HG03066 (cell line): ENCODE measurements around the gene SH3D19.

Experiments used
- ATAC-seq: cut with Tn5 transposase; IDR thresholded peaks from one replicate; pipeline ENCODE4 v1.9.1; 2021; ENCODE audit warnings: low read depth; ENCODE audit not compliant: unreplicated experiment

The SH3D19 gene

DNA sequence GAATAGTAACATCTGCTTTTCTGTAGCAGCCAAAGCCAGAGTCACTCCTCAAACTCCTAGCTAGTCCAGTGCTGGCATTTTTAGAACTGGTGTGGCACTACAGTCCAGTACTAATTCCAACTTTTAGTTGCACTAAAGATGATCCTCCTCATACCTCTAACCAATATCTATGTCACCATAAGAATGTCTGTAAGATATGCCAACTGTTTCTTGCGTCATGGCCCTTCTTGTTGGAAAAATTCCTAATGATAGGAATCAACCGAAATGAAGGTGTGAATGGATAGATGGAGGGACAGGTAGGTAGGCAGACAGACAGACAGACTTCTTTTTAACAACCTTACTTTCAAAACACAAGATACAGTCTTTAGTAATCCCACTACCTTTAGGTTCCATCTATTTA lies 123.0 kb downstream of the SH3D19 start:
- no peak for ATAC-seq

DNA sequence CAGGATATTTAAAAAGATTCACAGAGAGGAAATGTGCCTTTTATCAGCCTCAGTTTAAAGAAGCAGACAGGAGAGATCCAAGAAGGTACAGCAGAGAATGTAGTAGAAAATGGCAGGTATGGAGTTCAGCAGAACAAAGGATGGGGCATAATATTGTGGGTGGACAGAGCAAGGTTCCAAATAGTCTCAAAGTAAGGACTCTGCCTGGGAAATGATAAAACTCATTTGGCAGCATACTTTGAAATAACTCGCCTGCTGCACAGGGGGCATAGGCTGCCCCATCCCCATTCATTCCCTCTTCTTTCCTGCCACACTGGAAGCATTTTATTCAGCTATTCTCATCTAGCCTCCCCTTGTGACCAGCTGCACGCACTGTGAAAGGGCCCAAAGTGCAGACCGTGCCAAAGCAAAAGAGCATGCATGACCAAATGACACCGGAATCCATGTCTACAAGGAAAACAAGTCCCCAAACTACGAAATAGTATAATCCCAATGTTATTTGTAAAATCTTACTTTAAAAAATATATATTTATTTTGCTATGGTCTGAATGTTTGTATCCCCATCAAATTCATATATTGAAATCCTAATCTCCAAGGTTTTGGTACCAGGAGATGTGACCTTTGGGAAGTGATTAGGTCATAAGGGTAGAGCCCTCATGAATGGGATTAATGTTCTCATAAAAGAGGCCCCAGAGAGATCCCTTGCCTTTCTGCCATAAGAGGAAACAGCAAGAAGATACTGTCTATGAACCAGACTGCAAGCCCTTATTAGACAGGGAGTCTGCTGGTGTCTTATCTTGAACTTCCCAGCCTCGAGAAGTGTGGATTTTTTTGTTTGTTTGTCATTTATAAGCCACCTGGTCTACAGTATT lies 125.8 kb downstream of the SH3D19 start:
- no peak for ATAC-seq

GRCh38 chr4:151198748-151199147 lies 126.7 kb downstream of the SH3D19 start:
- ATAC-seq, result no peak

- ATAC-seq, result no peak
These were observed 128.2 kb downstream of the SH3D19 start for GRCh38 chr4:151197247-151197646.

- ATAC-seq, result no peak
These were observed 129.6 kb downstream of the SH3D19 start for GRCh38 chr4:151195801-151196200.

- ATAC-seq, result no peak
These were observed 132.0 kb downstream of the SH3D19 start for GRCh38 chr4:151193414-151193813.

GRCh38 chr4:151192556-151193235 lies 132.7 kb downstream of the SH3D19 start:
- no peak for ATAC-seq

- ATAC-seq, result no peak
These were observed 140.6 kb downstream of the SH3D19 start for GRCh38 chr4:151184523-151185458.

GRCh38 chr4:151182455-151182996 lies 142.9 kb downstream of the SH3D19 start:
- no peak for ATAC-seq

DNA sequence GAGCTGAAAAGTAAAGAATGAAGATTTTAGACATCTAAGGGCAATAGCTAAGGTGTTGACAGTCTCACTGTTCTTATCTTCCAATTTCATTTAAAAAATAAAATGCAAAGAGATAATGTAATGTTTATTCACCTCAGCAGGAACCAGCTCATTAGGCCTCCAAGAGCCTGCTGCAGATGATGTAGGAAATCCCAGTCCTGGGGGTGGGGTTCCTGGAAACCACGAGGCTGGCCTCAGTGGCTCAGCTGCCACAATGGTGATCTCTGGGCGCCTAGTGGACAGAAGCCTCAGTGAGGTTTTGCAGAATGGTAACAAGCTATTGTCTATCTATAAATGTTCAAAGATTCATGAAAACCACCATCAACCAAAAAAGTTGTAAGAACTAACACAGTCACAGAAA lies 148.7 kb downstream of the SH3D19 start:
- ATAC-seq, result no peak

- ATAC-seq, result no peak
These were observed 149.4 kb downstream of the SH3D19 start for GRCh38 chr4:151175754-151176631.

DNA sequence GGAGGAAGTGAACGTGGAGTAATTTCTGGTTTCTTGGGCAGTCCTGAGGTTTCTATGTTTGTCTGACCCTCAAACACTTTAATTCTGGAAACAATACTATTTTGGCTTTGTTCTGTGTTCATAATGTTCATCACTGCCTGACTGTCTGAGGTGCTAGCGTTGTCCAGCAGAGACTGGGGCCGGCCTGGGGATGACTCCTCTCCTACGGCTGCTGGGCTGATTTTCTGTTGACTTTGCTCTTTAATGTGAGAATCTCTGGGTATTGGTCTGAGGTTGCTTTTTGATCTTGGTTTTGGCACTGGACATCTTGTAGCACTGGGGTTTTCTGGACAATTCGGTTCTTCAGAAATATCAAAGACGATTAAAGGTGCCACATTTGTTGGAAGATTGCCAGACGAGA lies 150.2 kb downstream of the SH3D19 start:
- no peak for ATAC-seq

DNA sequence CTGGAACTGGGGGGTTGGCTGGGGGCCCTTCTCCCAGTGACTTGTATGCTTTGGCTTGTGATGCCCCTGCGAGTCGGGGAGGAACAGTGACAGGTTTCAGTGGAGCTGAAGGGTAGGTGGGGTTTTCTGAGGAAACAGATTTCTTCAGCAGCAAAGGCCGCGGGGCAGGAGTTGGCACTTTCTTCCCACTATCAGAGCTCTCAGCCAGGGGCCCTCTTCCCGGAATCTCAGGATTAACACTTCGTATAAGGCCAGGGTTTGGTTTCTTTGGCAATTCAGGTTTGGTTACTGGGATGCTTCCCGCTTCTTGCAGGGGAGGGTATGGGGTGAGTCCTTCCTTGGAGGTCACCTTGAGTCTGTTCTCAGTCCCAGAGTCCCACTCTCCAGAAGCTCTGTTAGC lies 150.6 kb downstream of the SH3D19 start:
- ATAC-seq, result no peak

GRCh38 chr4:151173871-151174270 lies 151.5 kb downstream of the SH3D19 start:
- no peak for ATAC-seq

GRCh38 chr4:151169900-151170299 lies 155.5 kb downstream of the SH3D19 start:
- ATAC-seq, result no peak

- ATAC-seq, result no peak
These were observed 156.2 kb downstream of the SH3D19 start for GRCh38 chr4:151169223-151169622.

DNA sequence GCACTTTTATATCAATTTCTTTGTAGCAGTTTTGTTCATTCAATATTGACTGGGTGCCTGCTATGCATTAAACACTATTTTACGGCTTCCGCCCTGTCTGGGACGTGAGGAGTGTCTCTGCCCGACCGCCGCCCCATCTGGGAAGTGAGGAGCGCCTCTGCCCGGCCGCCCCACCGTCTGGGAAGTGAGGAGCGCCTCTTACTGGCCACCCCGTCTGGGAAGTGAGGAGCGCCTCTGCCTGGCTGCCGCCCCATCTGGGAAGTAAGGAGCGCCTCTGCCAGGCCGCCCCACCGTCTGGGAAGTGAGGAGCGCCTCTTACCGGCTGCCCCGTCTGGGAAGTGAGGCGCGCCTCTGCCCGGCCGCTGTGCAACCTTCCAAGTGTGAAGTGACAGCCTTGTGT lies 157.8 kb downstream of the SH3D19 start:
- ATAC-seq, result no peak

DNA sequence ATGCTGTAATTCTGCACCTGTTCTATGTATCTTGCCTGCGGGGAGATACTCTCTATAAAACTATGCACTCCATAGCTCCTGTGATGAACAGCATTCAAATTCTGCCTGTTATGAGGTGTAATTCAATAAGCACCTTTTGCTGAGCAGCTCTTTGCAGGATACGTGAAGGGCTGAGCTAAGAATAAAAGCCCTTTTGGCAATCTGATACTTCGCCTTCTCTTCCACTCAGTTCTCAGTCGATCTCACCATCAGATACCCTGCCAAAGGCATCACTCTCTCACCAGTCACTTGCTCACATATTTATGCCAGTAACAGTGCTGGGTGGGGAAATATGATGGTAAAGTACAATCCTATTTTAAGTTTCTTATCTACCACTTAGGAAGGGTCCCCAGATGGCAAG lies 158.8 kb downstream of the SH3D19 start:
- ATAC-seq, result no peak

DNA sequence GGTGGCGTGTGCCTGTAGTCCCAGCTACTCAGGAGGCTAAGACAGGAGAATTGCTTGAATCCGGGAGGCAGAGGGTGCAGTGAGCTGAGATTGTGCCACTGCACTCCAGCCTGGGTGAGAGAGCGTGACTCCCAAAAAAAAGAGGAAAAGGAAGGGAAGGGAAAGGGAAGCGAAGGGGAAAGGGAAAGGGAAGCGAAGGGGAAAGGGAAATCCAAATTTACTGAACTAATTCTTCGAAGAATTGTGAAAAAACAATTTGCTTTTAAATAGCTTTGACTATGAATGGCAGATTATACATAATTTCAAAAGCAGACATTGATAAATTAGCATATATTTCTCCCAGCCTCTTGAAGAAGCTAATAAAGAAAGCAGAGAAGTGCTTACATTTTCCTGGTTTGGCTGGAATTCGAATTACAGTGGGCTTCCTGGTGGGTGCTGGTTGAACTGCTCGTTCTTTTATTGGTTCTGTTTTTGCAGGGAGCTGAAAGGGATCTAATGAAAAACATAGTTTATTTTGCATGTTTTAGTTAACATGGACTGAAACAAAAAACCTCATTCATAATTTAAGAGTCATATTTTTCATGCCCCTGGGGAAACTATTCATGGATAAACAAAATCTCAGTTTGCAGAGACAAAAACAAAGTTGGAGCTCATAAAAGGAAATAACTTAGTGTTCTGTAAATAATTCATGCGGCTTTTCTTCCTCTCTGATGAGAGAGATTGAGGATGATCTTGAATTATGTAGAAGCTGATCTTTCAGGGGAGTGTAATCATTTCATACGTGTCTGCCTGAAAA lies 160.0 kb downstream of the SH3D19 start:
- ATAC-seq, result no peak
